Measurements from ENCODE around the gene AHCY. TPM values are rescaled to one million over a fixed set of nuclear protein-coding genes. Genes with fewer than 3 reads are reported as not detected.
"Not testable (repeated sequence)": the region's sequence is repeated elsewhere in the genome, so short reads cannot be mapped to it uniquely, and the experiment has no call there.

Gene AHCY
- total RNA-seq, 1 donor from 2014 or later = 39.2 TPM

- no peak for DNase-seq (ENCODE audit: low spot score)
Measured at GRCh38 chr20:34260208-34260942, 42.8 kb downstream of the AHCY start.

GRCh38 chr20:34256629-34257124 lies 46.5 kb downstream of the AHCY start:
- DNase-seq (ENCODE audit: low spot score) = no peak

GRCh38 chr20:34254979-34255378 lies 48.2 kb downstream of the AHCY start:
- DNase-seq (ENCODE audit: low spot score) = no peak

- DNase-seq (ENCODE audit: low spot score) = not testable (repeated sequence)
Measured at GRCh38 chr20:34252431-34253086, 50.6 kb downstream of the AHCY start.

GRCh38 chr20:34251619-34252018 lies 51.5 kb downstream of the AHCY start:
- DNase-seq (ENCODE audit: low spot score) = no peak

- no peak for DNase-seq (ENCODE audit: low spot score)
Measured at GRCh38 chr20:34250005-34250404, 53.1 kb downstream of the AHCY start.

- no peak for DNase-seq (ENCODE audit: low spot score)
Measured at GRCh38 chr20:34249291-34249690, 53.9 kb downstream of the AHCY start.

- no peak for DNase-seq (ENCODE audit: low spot score)
Measured at GRCh38 chr20:34246126-34246626, 57.0 kb downstream of the AHCY start.

GRCh38 chr20:34243377-34243776 lies 59.8 kb downstream of the AHCY start:
- no peak for DNase-seq (ENCODE audit: low spot score)

GRCh38 chr20:34242879-34243278 lies 60.3 kb downstream of the AHCY start:
- no peak for DNase-seq (ENCODE audit: low spot score)

- DNase-seq (ENCODE audit: low spot score) = not testable (repeated sequence)
Measured at GRCh38 chr20:34242015-34242414, 61.1 kb downstream of the AHCY start.

GRCh38 chr20:34240693-34241615 lies 62.2 kb downstream of the AHCY start, which contains the start of gene ASIP:
ASIP (plus strand) TSS chr20:34241423; CDS start chr20:34260375, 18,952 bp downstream.
- no peak for DNase-seq (ENCODE audit: low spot score)

- DNase-seq (ENCODE audit: low spot score) = no peak
Measured at GRCh38 chr20:34240121-34240520, 63.0 kb downstream of the AHCY start.

GRCh38 chr20:34237942-34238341 lies 65.2 kb downstream of the AHCY start:
- DNase-seq (ENCODE audit: low spot score) = no peak

GRCh38 chr20:34235875-34236274 lies 67.3 kb downstream of the AHCY start:
- no peak for DNase-seq (ENCODE audit: low spot score)

GRCh38 chr20:34233687-34234086 lies 69.5 kb downstream of the AHCY start:
- no peak for DNase-seq (ENCODE audit: low spot score)

GRCh38 chr20:34232494-34233087 lies 70.6 kb downstream of the AHCY start:
- no peak for DNase-seq (ENCODE audit: low spot score)

GRCh38 chr20:34231634-34232033 lies 71.5 kb downstream of the AHCY start:
- no peak for DNase-seq (ENCODE audit: low spot score)
